Measurements from ENCODE around the gene CCDC83. TPM values are rescaled to one million over a fixed set of nuclear protein-coding genes. Genes with fewer than 3 reads are reported as not detected.

The CCDC83 gene
- total RNA-seq, 1 donor, result not detected

GRCh38 chr11:85934596-85935169 is 79.5 kb downstream of the CCDC83 start:
- H3K4me3 ChIP-seq (ENCODE audit: low read depth, low read length), result no peak overlapping the region
- DNase-seq (ENCODE audit: low read depth), result no peak
- TF ChIP-seq CTCF (IDR thresholded peaks at IDR 0.05; ENCODE audit: insufficient read depth, low read depth, low read length), result no peak

- no peak overlapping the region for H3K4me3 ChIP-seq (ENCODE audit: low read depth, low read length)
- no peak for TF ChIP-seq CTCF (IDR thresholded peaks at IDR 0.05; ENCODE audit: insufficient read depth, low read depth, low read length)
- no peak for DNase-seq (ENCODE audit: low read depth)
Measured at GRCh38 chr11:85935751-85936150, 80.6 kb downstream of the CCDC83 start.

- no peak for DNase-seq (ENCODE audit: low read depth)
- H3K4me3 ChIP-seq (ENCODE audit: low read depth, low read length), result no peak overlapping the region
- TF ChIP-seq CTCF (IDR thresholded peaks at IDR 0.05; ENCODE audit: insufficient read depth, low read depth, low read length), result no peak
Measured at GRCh38 chr11:85937835-85938234, 82.7 kb downstream of the CCDC83 start.

- no peak for TF ChIP-seq CTCF (IDR thresholded peaks at IDR 0.05; ENCODE audit: insufficient read depth, low read depth, low read length)
- DNase-seq (ENCODE audit: low read depth), result no peak
- no peak overlapping the region for H3K4me3 ChIP-seq (ENCODE audit: low read depth, low read length)
Measured at GRCh38 chr11:85939099-85940015, 84.2 kb downstream of the CCDC83 start.

GRCh38 chr11:85941380-85941973 is 86.3 kb downstream of the CCDC83 start:
- no peak overlapping the region for H3K4me3 ChIP-seq (ENCODE audit: low read depth, low read length)
- TF ChIP-seq CTCF (IDR thresholded peaks at IDR 0.05; ENCODE audit: insufficient read depth, low read depth, low read length), result peak; percentile 77
- DNase-seq (ENCODE audit: low read depth), result peak; percentile 78

- no peak overlapping the region for H3K4me3 ChIP-seq (ENCODE audit: low read depth, low read length)
- TF ChIP-seq CTCF (IDR thresholded peaks at IDR 0.05; ENCODE audit: insufficient read depth, low read depth, low read length), result no peak
- no peak for DNase-seq (ENCODE audit: low read depth)
Measured at GRCh38 chr11:85945296-85945695, 90.1 kb downstream of the CCDC83 start.
